ENCODE data around the gene LOXHD1.

DNA sequence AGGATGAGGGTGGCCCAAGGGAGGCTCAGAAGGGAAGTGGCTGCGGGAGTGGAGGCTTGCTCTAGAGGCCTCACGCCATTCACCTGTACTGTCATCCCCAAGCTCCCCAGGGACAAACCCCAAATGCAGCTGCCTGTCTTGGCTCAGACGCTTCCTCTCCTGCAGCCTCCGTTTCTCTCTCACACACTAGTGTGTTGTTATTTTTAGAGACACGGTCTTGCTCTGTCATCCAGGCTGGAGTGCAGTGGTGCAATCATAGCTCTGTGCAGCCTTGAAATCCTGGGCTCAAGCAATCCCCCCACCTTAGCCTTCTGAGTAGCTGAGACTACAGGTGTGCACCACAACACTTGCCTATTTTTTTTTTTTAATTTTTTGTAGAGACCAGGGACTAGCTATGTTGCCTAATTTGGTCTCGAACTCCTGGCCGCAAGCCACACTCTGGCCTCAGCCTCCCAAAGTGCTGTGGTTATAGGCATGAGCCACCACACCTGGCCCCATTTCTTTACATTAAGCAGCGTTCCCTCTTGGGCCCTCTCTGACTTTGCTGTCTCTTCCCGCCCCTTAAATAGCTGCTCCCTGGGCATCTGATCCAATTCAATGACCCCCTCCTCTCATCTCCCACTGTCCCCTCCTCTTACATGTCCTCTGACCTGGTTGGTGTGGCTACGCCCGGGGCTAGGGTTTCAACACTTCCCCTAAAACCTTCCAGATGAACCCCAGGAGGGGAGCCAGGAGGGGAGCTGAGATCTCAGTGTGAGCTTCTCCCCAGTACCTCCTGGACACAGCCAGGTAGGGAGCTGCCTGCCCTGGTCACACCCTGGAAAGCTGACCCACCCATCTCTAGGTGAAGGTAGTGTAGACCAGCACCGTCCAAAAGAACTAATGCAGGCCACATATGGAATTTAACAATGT is 24.0 kb upstream of the LOXHD1 start:
- TF ChIP-seq, protein P1, sequence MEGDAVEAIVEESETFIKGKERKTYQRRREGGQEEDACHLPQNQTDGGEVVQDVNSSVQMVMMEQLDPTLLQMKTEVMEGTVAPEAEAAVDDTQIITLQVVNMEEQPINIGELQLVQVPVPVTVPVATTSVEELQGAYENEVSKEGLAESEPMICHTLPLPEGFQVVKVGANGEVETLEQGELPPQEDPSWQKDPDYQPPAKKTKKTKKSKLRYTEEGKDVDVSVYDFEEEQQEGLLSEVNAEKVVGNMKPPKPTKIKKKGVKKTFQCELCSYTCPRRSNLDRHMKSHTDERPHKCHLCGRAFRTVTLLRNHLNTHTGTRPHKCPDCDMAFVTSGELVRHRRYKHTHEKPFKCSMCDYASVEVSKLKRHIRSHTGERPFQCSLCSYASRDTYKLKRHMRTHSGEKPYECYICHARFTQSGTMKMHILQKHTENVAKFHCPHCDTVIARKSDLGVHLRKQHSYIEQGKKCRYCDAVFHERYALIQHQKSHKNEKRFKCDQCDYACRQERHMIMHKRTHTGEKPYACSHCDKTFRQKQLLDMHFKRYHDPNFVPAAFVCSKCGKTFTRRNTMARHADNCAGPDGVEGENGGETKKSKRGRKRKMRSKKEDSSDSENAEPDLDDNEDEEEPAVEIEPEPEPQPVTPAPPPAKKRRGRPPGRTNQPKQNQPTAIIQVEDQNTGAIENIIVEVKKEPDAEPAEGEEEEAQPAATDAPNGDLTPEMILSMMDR (IDR thresholded peaks at IDR 0.05), result no peak
- TF ChIP-seq POLR2A (IDR thresholded peaks at IDR 0.05), result no peak
